HG03457 (cell line): ENCODE measurements around the gene TRIOBP.
"Not testable (repeated sequence)": the region's sequence is repeated elsewhere in the genome, so short reads cannot be mapped to it uniquely, and the experiment has no call there.

ENCODE experiments used
- ATAC-seq: cut with Tn5 transposase; IDR thresholded peaks from one replicate; pipeline ENCODE4 v1.9.1; 2021; ENCODE audit warnings: moderate number of reproducible peaks; ENCODE audit not compliant: unreplicated experiment

Gene TRIOBP

DNA sequence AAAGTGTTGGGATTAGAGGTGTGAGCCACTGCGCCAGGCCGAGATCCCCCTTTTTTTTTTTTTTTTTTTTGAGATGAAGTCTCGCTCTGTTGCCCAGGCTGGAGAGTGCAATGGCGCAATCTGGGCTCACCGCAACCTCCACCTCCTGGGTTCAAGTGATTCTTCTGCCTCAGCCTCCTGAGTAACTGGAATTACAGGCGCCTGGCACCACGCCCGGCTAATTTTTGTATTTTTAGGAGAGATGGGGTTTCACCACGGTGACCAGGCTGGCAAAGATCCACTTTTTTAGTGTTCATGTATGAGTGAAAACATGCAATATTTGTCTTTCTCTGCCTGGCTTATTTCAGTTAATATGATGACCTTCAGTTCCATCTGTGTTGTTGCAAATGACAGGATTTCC is 103.1 kb downstream of the TRIOBP start:
- not testable (repeated sequence) for ATAC-seq

DNA sequence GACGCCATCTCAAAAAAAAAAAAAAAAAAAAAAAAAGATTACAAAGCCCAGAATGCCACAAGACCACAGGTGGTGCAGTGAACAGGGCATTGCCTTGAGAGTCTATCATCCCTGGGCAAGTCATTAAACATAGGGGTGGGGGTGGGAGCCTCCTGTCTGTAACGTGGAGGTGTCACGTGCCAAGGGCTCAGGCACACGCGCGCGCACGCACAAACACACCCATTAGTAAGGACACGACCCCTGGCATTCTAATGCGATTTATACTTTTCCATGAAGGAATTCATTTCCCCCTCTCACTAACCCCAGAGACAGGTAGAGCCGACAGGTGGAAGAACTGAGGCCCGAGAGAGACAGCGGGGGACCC is 105.1 kb downstream of the TRIOBP start:
- ATAC-seq = no peak

DNA sequence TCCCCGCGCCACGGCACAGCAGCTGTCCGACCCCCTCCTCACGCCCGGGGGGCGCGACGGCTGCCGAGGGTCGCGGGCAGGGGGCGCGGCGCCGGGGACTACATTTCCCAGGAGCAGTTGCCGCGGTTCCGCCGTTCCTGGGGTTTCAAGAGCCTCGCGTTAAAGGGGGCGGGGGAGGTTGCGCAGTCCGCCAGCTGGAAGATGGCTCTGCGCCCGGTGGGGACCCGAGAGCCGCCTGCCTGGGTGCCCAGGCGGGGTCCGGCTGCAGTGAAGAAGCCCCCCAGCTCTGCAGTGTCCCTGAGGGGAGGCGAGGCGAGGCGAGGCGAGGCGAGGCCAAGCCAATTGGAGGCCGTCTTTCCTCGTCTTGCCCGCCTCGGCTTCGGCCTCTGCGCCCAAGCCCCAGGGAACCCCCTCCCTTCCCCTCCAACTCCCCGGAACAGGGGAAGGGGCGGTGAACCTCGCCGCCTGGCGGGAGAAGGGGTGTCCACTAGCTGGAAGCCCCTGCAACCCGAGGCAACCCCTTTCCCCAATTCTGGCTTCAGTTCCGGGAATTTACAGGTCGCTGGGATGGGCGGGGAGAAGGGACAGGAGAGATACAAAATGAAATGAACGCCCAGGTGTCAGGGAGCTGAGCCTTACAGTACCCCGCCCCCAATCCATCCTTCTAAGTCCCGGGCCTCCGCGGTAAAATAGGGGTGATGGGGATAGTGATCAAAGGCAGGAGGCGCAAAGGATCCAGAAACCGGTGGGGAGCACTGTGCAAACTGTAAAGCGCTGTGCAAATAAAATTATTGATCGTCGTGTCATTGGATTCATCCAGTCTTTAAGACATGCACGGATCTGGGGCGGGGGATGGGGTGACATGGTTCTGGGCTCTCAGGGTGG is 105.7 kb downstream of the TRIOBP start:
- no peak for ATAC-seq

DNA sequence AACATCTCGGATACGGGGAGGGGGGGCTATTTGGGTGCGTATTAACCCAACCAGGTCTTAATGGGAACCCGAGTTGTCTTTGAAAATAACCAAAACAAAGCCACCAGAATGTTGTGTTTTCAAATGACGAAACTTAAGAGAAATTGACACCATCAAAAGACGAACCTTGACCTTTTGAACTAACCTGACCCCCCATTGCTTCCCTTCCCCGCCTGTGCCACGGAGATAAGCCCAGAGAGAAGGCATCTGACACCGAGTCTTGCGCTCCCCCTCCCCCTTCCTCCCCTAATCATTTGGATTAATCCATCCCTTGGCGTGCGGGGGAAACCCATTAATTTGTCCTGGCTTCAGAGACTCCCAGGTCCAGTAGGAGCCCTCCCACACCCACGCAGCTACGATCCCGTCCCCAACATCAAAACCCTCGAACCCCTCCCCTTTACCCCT is 106.4 kb downstream of the TRIOBP start:
- no peak for ATAC-seq

DNA sequence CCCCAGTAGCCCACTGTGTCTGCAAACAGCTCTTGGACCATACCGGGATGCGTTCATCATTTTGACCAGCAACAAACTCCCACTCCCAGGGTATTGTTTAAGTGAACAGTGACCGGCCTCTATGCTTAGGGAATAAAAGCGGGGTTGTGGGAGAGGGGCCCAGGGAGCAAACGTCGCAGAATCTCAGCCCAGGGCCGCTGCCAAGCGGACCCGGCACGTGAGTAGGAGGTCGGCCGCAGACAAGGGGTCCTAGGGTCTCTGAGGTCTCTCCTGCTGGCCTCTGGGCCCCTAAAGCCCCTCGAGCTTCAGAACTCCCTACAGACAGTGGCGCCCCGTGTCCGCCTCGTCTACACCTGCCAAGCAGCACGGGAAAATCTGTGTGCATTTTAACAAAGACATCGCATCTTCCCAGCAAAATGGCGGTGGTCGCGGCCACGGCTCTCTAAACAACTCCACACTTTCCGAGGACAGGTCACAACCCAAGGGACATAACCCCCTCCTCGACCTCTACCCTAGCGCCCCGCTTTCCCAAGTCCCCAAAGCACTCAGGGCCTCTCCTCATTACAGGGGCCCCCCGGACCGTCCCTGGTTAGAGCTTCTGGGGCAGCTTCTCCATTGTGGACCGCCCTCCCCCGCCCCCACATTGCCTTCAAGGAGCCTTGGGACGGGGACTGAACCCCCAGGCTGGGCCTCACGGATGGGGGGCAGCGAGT is 106.9 kb downstream of the TRIOBP start:
- ATAC-seq = no peak

DNA sequence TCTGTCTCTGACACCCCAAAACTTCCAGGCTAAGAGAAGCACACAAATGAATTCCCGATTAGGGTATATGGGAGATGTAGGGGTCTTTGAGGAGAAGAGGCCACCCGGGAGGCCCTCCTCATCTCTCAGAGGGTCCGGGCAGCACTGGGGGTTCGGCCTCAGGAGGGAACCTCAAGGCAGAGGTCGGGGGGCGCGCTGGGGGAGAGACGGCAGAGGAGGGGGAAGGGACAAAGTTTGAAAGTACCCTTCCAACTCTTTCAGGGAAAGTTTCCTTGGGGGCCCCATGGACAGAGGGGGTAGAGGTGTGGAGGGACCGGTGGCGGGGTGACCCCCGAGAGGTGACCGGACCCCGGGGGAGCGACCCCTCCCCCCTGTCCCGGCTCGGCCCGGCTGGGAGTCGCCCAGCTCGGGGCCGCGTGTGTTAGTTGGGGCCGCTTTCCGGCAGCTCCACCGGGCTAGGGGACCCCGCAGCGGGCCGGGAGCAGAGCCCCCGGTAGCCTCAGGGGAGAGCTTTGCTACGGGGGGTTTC is 107.6 kb downstream of the TRIOBP start:
- no peak for ATAC-seq

DNA sequence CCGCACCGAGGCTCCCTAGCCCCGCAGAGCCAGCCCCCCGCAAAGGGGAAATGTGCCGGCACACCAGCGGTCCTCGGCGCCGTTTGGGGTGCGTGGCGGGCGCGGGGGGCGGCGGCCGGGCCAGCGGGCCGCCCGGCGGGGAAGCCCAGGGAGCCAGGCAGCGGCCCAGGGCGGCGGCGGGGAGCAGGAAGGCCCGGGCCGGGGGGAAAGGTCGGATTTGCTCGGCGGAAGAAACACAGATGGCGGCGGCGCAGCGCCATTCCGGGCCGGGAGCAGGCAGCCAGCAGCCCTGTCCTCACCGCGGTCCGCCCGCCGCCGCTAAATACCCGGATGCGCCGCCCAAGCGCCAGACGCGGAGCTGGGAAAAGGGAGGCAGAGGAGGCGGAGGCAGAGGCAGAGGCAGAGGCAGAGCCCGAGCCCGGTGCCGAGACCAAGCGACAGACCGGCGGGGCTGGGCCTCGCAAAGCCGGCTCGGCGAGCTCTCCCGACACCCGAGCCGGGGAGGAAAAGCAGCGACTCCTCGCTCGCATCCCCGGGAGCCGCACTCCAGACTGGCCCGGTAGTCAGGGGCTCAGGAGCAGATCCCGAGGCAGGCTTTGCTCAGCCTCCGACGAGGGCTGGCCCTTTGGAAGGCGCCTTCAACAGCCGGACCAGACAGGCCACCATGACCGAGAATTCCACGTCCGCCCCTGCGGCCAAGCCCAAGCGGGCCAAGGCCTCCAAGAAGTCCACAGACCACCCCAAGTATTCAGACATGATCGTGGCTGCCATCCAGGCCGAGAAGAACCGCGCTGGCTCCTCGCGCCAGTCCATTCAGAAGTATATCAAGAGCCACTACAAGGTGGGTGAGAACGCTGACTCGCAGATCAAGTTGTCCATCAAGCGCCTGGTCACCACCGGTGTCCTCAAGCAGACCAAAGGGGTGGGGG is 108.3 kb downstream of the TRIOBP start:
- ATAC-seq = no peak

DNA sequence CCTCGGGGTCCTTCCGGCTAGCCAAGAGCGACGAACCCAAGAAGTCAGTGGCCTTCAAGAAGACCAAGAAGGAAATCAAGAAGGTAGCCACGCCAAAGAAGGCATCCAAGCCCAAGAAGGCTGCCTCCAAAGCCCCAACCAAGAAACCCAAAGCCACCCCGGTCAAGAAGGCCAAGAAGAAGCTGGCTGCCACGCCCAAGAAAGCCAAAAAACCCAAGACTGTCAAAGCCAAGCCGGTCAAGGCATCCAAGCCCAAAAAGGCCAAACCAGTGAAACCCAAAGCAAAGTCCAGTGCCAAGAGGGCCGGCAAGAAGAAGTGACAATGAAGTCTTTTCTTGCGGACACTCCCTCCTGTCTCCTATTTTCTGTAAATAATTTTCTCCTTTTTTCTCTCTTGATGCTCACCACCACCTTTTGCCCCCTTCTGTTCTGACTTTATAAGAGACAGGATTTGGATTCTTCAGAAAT is 109.0 kb downstream of the TRIOBP start:
- no peak for ATAC-seq

DNA sequence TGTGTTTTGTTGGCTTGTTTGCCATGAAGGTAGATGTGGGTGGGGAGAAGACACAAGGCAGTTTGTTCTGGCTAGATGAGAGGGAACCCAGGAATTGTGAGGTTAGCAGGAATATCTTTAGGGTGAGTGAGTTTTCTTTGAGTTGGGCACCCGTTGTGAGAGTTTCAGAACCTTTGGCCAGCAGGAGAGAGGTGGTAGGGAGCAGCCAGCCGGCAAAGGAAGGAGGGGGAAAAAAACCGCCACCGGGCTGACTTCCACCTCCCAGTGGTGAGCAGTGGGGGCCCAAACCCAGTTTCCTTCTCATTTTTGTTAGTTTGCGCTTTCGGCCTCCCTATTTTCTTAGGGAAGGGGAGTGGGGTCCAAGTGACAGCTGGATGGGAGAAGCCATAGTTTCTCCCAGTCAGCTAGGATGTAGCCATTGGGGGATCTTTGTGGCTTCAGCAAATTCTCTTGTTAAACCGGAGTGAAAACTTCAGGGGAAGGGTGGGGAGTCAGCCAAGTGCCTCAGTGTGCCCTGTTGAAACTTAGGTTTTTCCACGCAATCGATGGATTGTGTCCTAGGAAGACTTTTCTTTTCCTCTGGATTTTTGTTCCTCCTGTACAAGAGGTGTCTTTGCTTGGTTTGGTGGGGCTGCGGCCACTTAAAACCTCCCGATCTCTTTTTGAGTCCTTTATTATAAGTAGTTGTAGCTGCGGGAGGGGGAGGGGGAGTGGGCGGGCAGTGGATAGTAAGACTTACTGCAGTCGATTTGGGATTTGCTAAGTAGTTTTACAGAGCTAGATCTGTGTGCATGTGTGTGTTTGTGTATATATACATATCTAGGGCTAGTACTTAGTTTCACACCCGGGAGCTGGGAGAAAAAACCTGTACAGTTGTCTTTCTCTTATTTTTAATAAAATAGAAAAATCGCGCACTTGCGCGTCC is 109.8 kb downstream of the TRIOBP start:
- ATAC-seq = no peak

DNA sequence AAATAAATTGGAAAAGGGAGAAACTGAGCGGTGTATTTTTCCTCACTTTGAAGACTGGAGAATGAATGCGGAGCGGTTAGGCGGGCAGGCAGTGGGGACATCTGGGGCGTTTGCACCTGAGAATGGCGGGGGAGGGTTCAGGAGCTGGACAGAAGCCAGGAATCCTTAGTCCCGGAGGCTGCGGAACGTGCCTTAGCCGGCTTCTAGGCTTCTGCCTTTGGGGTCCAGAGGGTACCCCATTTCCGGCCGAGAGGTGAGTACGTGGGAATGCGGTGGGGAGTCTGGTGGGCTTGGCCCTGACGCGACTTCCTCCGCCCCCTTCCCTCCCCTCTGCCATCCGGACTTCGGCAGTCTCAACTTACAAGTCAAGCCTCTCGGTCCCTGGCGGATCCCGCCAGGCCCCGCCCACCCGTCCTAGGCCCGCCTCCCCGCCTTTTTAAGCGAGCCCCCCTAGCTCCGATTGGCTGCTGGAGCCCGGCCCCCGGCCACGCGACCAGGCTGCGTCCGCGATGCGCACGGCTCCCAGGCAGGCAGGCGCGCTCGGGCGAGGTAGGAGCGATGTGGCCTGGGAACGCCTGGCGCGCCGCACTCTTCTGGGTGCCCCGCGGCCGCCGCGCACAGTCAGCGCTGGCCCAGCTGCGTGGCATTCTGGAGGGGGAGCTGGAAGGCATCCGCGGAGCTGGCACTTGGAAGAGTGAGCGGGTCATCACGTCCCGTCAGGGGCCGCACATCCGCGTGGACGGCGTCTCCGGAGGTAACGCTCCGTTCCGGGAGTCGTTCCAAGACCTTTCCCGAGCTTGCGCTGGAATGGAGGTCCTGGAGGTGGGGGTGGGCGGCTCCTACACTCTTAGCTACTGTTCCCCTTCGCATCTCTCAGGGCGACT is 110.8 kb downstream of the TRIOBP start, which contains the start of gene GCAT:
GCAT (plus strand) TSS at position 525 of the 884 bp plus-strand sequence; CDS start at position 559, 34 bp downstream.
- ATAC-seq = peak; percentile 67

DNA sequence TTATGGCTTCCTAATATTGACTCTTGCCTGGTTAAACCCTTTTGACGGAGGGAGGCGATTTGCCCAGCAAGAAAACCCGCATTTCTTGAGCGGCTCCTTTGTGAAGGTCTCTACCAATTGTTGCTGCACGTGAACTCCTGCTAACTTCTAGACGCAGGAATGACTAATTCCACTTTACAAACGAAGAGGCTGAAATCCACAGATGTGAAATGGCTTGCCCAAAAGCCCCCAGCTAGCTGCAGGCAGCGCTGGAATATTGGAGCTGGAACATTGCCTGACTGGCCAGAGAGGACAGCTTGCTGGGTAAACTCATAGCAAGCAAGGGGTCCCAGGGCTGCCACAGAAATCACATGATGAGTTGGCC is 111.4 kb downstream of the TRIOBP start:
- ATAC-seq = no peak

DNA sequence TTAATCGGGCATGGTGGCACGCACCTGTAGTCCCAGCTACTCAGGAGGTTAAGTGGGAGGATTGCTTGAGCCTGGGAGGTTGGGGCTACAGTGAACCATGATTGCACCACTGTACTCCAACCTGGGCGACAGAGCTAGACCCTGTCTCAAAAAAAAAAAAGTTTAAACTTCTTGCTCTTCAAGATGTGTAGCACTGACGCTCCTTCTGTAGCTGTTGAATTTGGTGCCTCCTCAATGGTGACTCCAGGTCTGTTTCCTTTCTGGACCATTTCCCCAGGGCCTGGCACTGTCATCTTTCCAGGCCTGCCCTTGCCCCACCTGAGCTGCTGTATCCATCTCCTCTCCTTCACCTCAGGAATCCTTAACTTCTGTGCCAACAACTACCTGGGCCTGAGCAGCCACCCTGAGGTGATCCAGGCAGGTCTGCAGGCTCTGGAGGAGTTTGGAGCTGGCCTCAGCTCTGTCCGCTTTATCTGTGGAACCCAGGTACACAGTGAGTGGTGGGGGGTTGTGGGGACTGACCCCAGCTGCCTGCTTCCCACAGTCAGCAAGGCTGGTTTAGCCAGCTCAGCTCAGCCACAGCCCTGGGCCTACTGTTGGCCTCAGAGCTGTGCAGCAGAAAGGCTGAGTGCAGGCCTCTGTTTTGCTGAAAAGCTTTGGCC is 113.0 kb downstream of the TRIOBP start:
- no peak for ATAC-seq

DNA sequence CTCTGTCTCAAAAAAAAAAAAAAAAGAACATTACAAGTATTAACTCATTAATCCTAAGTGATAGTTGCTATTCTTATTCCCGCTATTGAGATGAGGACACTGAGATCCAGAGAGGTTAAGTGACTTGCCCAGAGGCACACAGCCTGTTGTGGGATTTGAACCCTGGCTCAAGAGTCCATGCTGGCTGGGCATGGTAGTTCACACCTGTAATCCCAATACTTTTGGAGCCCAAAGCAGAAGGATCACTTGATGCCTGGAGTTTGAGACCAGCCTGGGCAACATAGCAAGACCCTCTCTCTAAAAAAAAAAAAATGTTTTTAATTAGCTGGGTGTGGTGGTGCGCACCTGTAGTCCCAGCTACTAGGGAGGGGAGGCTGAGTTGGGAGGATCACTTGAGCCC is 115.0 kb downstream of the TRIOBP start:
- no peak for ATAC-seq

DNA sequence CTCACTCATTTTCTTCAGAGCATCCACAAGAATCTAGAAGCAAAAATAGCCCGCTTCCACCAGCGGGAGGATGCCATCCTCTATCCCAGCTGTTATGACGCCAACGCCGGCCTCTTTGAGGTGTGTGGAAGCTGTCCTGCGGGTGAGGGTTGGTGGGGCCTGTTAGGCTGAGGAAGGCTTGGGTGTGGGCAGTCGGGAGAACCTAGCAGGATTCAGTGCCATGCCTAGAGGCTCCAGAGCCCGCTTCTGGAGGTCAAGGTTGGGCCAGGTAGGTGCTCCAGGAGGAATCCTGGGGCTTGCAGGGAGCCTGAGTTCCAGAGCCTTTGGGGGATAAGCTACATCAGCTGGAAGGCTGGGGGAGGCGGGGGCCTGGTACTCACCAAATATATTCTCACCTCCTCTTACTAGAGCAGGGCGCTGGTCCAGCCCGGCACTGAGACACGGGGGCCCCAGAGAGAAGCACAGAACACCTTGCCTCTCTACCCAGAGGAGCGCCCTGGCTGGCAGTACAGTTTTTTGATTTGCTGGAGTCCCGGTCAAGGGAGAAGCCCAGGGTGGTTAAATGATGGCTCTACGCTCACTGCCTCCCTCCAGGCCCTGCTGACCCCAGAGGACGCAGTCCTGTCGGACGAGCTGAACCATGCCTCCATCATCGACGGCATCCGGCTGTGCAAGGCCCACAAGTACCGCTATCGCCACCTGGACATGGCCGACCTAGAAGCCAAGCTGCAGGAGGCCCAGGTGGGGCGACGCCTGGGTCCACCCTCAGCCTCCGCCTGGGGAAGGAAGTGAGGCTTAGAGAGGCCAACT is 116.2 kb downstream of the TRIOBP start:
- no peak for ATAC-seq

DNA sequence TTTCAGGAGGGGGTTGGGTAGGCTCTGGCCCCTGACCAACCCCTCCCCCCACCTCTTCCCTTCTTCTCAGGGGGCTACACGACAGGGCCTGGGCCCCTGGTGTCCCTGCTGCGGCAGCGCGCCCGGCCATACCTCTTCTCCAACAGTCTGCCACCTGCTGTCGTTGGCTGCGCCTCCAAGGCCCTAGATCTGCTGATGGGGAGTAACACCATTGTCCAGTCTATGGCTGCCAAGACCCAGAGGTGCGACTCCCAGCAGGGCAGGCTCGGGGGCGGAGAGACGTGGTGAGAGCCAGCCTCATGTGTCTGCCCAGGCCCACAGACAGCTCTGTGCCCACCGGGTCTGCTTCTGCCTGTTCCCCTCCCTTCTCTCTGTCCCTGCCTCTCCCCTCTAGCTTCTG is 118.7 kb downstream of the TRIOBP start:
- ATAC-seq = no peak

DNA sequence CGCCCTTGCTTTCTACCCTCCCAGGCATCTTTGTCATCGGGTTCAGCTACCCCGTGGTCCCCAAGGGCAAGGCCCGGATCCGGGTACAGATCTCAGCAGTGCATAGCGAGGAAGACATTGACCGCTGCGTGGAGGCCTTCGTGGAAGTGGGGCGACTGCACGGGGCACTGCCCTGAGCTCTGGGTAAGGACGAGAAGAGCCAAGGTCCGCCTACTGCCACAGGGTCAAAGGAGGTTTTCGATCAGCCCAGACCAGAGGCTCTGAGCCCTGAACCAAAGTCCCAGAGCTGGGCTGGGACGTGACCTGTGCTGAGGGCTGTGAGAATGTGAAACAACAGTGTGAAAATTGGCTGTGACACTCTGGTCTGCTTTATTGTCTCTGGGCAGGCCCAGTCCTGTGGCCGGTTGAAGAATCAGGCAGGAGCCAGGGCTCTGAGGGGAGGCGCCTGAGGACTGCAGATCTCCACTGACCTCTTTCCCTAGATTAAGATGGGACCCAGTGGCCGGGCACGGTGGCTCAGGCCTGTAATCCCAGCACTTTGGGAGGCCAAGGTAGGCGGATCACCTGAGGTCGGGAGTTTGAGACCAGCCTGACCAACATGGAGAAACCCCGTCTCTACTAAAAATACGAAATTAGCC is 119.8 kb downstream of the TRIOBP start:
- no peak for ATAC-seq
